PC-3 (cell line): ENCODE data around the gene UBAC1. TPM values are rescaled to one million over a fixed set of nuclear protein-coding genes. Genes with fewer than 3 reads are reported as not detected.

Source experiments
- ATAC-seq: fragments of 200-7000 bp; cut with Tn5 transposase; 2 replicates; pipeline ENCODE4 v1.9.1; 2020; ENCODE audit warnings: mild to moderate bottlenecking, moderate library complexity
- BruUV-seq: library from RNA; stranded (reverse); fragments of 400-500 nt; replicated peaks from 2 replicates; lab custom pipeline; 2021; lab: Mats Ljungman, UMichigan
- CTCF ChIA-PET: fragments of 300-600 bp; sonication (Branson Sonifier 250); formaldehyde crosslinking; loops from one replicate; lab custom pipeline; 2022; ENCODE audit warnings: antibody characterized with exemption; lab: Charles Lee
- POLR2A ChIA-PET: fragments of 300-600 bp; sonication (Branson Sonifier 250); formaldehyde crosslinking; loops from one replicate; lab custom pipeline; 2022; ENCODE audit warnings: antibody characterized with exemption; ENCODE audit not compliant: unreplicated experiment; lab: Charles Lee
- DNase-seq: peaks from one replicate; pipeline ENCODE4 v3.0.0-alpha.2; 2015
- H2AFZ ChIP-seq: fragments of 300-600 bp; sonication (generic); 2 replicates; pipeline ENCODE4 v1.6.0; 2016; ENCODE audit warnings: antibody characterized with exemption, low read length
- H3F3A ChIP-seq: fragments of 300-600 bp; sonication (generic); one replicate; pipeline ENCODE4 v1.6.0; 2017; ENCODE audit warnings: antibody characterized with exemption, low read length, control low read depth, mild to moderate bottlenecking; ENCODE audit not compliant: unreplicated experiment
- H3K27ac ChIP-seq: fragments of 300-600 bp; sonication (generic); 2 replicates; pipeline ENCODE4 v1.5.1; 2016; ENCODE audit warnings: mild to moderate bottlenecking, low read length
- H3K27me3 ChIP-seq: fragments of 300-600 bp; sonication (generic); 2 replicates; pipeline ENCODE4 v1.6.1; 2016; ENCODE audit warnings: low read length, mixed read lengths
- H3K36me3 ChIP-seq: fragments of 300-600 bp; sonication (generic); 2 replicates; pipeline ENCODE4 v1.6.1; 2016; ENCODE audit warnings: low read depth, mixed run types, low read length, mixed read lengths
- H3K4me1 ChIP-seq: fragments of 300-600 bp; sonication (generic); 2 replicates; pipeline ENCODE4 v1.5.1; 2016; ENCODE audit warnings: low read length; ENCODE audit not compliant: insufficient read depth
- H3K4me2 ChIP-seq: fragments of 300-600 bp; sonication (generic); 2 replicates; pipeline ENCODE4 v1.6.0; 2016; ENCODE audit warnings: low read length
- H3K4me3 ChIP-seq: fragments of 300-600 bp; sonication (generic); 2 replicates; pipeline ENCODE4 v1.5.1; 2016; ENCODE audit warnings: mild to moderate bottlenecking, low read length, mixed read lengths
- H3K79me2 ChIP-seq: fragments of 300-600 bp; sonication (generic); 2 replicates; pipeline ENCODE4 v1.6.1; 2017; ENCODE audit warnings: low read length, mixed read lengths
- H3K9ac ChIP-seq: fragments of 300-600 bp; sonication (generic); 2 replicates; pipeline ENCODE4 v1.6.0; 2016; ENCODE audit warnings: mild to moderate bottlenecking, low read length
- H3K9me2 ChIP-seq: fragments of 300-600 bp; sonication (generic); replicated peaks from 2 replicates; pipeline ENCODE4 v1.6.1; 2016; ENCODE audit warnings: mixed run types, low read length, mixed read lengths
- H3K9me3 ChIP-seq: fragments of 300-600 bp; sonication (generic); 2 replicates; pipeline ENCODE4 v1.6.1; 2016; ENCODE audit warnings: low read length, mixed read lengths
- H4K20me1 ChIP-seq: fragments of 300-600 bp; sonication (generic); 2 replicates; pipeline ENCODE4 v1.6.1; 2016; ENCODE audit warnings: low read length, mixed read lengths
- CTCF ChIP-seq: fragments of 300-600 bp; sonication (generic); conservative IDR thresholded peaks from 2 replicates; pipeline ENCODE4 v1.5.1; 2017; ENCODE audit warnings: antibody characterized with exemption, low read depth, mild to moderate bottlenecking, low read length
- EZH2 ChIP-seq: fragments of 300-600 bp; sonication (generic); IDR thresholded peaks from one replicate; pipeline ENCODE4 v1.6.1; 2017; ENCODE audit warnings: antibody characterized with exemption, mild to moderate bottlenecking, low read length; ENCODE audit not compliant: unreplicated experiment
- EZH2phosphoT487 ChIP-seq: fragments of 300-600 bp; sonication (generic); IDR thresholded peaks from 2 replicates; pipeline ENCODE4 v1.6.1; 2018; ENCODE audit warnings: mild to moderate bottlenecking, antibody characterized with exemption, low read length, borderline replicate concordance
- intact Hi-C: fragments of 100-400 bp; cut with micrococcal nuclease; formaldehyde crosslinking; loops from 2 replicates; pipeline ENCODE4 v1.9.0; 2023
- total RNA-seq: library from RNA; depleted of rRNA; stranded (reverse); fragments of >200 nt; gene quantifications from 2 replicates; pipeline ENCODE4 v1.2.3, GENCODE V29; 2014

The UBAC1 gene
- total RNA-seq, 1 experiment from 2014 or later: 77.3 TPM

GRCh38 chr9:135910757-135911156, 50.4 kb downstream of the UBAC1 start:
- ChIA-PET CTCF (no interaction called here), POLR2A (no interaction called here)
- ATAC-seq (no peak), DNase-seq (no peak)
- Histone ChIP-seq H3F3A (peaks cover 1% of the 10 kb centered on the region), H3K79me2 (peaks cover 44% of the 10 kb centered on the region), H3K9me2 (no peaks in the 10 kb centered on the region), H3K4me2 (no peak overlapping the region), H2AFZ (no peak overlapping the region), H4K20me1 (0 out of 2 replicates have a peak, but pooled peaks cover 9% of the 10 kb centered on the region), H3K36me3 (peaks cover 25% of the 10 kb centered on the region), H3K27me3 (no peaks in the 10 kb centered on the region), H3K4me3 (no peak overlapping the region), H3K27ac (no peak overlapping the region), H3K9me3 (no peaks in the 10 kb centered on the region), H3K9ac (no peak overlapping the region), H3K4me1 (peaks cover 20% of the 10 kb centered on the region)
- intact Hi-C loops: no loop called here
- no TSS peak for BruUV-seq
- TF ChIP-seq CTCF (no peak), EZH2 (no peak), EZH2phosphoT487 (no peak)

- Histone ChIP-seq H3K4me3 (no peak overlapping the region), H3K79me2 (peaks cover 49% of the 10 kb centered on the region), H2AFZ (no peak overlapping the region), H3K4me2 (peak overlapping the region; percentile 86; the same call in 1 of the 2 replicates), H3K4me1 (peaks cover 23% of the 10 kb centered on the region), H3K27ac (no peak overlapping the region), H3K36me3 (peaks cover 20% of the 10 kb centered on the region), H3K27me3 (no peaks in the 10 kb centered on the region), H3K9me2 (no peaks in the 10 kb centered on the region), H3K9ac (no peak overlapping the region), H3K9me3 (no peaks in the 10 kb centered on the region), H3F3A (peaks cover 7% of the 10 kb centered on the region), H4K20me1 (0 out of 2 replicates have a peak, but pooled peaks cover 9% of the 10 kb centered on the region)
- no peak for DNase-seq
- no peak for ATAC-seq
- ChIA-PET CTCF (no interaction called here), POLR2A (no interaction called here)
- BruUV-seq: no TSS peak
- no peak for TF ChIP-seq EZH2
- TF ChIP-seq CTCF: no peak
- TF ChIP-seq EZH2phosphoT487: no peak
- intact Hi-C loops: no loop called here
Measured at GRCh38 chr9:135910216-135910615, 51.0 kb downstream of the UBAC1 start.

GRCh38 chr9:135909371-135909770, 51.8 kb downstream of the UBAC1 start:
- Histone ChIP-seq H3K36me3 (peaks cover 11% of the 10 kb centered on the region), H3K4me2 (peak overlapping the region; percentile 86)

More at GRCh38 chr9:135909371-135909770, 51.8 kb downstream of the UBAC1 start:
- Histone ChIP-seq H3K9ac (no peak overlapping the region), H2AFZ (no peak overlapping the region), H3F3A (peaks cover 9% of the 10 kb centered on the region), H3K9me2 (no peaks in the 10 kb centered on the region), H3K4me3 (peak overlapping the region; percentile 75; the same call in 1 of the 2 replicates), H4K20me1 (0 out of 2 replicates have a peak, but pooled peaks cover 9% of the 10 kb centered on the region), H3K27ac (no peak overlapping the region), H3K9me3 (no peaks in the 10 kb centered on the region), H3K79me2 (peaks cover 58% of the 10 kb centered on the region), H3K27me3 (no peaks in the 10 kb centered on the region), H3K4me1 (peaks cover 32% of the 10 kb centered on the region)
- POLR2A ChIA-PET: no interaction called here
- ATAC-seq (no peak), DNase-seq (no peak)
- no TSS peak for BruUV-seq
- intact Hi-C loops: loop anchor here (5.0 kb wide), 1 partner anchor 53 kb away; the partner anchor contains the start of gene UBAC1
- CTCF ChIA-PET: no interaction called here
- TF ChIP-seq EZH2phosphoT487 (no peak), CTCF (no peak), EZH2 (no peak)
